ENCODE measurements around the gene CDH22. TPM values are rescaled to one million over a fixed set of nuclear protein-coding genes. Genes with fewer than 3 reads are reported as not detected.

Gene CDH22
- total and polyA plus RNA-seq, 2 donors from 2014 or later, result 0.19 to 1.6 TPM

GRCh38 chr20:46233701-46234100 lies 74.6 kb downstream of the CDH22 start:
- Histone ChIP-seq H3K27me3 (ENCODE audit: control insufficient read depth, insufficient read depth, low read length) (peaks cover 3% of the 10 kb centered on the region), H3K4me3 (ENCODE audit: low read length in 3 of 3) (no peak overlapping the region), H3K9me3 (ENCODE audit: control insufficient read depth in 2 of 3, insufficient read depth in 1 of 3, low read length in 3 of 3) (no peaks in the 10 kb centered on the region), H3K27ac (ENCODE audit: low read depth in 2 of 2, low read length in 2 of 2) (no peak overlapping the region), H3K9ac (ENCODE audit: low read length in 3 of 3) (no peak overlapping the region), H3K36me3 (ENCODE audit: control insufficient read depth in 2 of 3, insufficient read depth in 3 of 3, low read length in 3 of 3) (no peaks in the 10 kb centered on the region), H3K4me1 (ENCODE audit: control insufficient read depth in 2 of 3, insufficient read depth in 2 of 3, low read depth in 1 of 3, low read length in 3 of 3) (no peaks in the 10 kb centered on the region)
- FAIRE-seq, result no peak
- no peak for TF ChIP-seq CTCF (IDR thresholded peaks at IDR 0.05; ENCODE audit: borderline replicate concordance, extremely low read depth, insufficient read depth)
- intact Hi-C loops (cut with DNase I), result no loop called here
- DNase-seq, result no peak

GRCh38 chr20:46232539-46232938 lies 75.8 kb downstream of the CDH22 start:
- intact Hi-C loops (cut with DNase I), result no loop called here
- TF ChIP-seq CTCF (IDR thresholded peaks at IDR 0.05; ENCODE audit: borderline replicate concordance, extremely low read depth, insufficient read depth), result no peak
- Histone ChIP-seq H3K36me3 (ENCODE audit: control insufficient read depth in 2 of 3, insufficient read depth in 3 of 3, low read length in 3 of 3) (no peaks in the 10 kb centered on the region), H3K9me3 (ENCODE audit: control insufficient read depth in 2 of 3, insufficient read depth in 1 of 3, low read length in 3 of 3) (no peaks in the 10 kb centered on the region), H3K27ac (ENCODE audit: low read depth in 2 of 2, low read length in 2 of 2) (no peak overlapping the region), H3K4me1 (ENCODE audit: control insufficient read depth in 2 of 3, insufficient read depth in 2 of 3, low read depth in 1 of 3, low read length in 3 of 3) (no peaks in the 10 kb centered on the region), H3K9ac (ENCODE audit: low read length in 3 of 3) (no peak overlapping the region), H3K27me3 (ENCODE audit: control insufficient read depth, insufficient read depth, low read length) (peaks cover 3% of the 10 kb centered on the region), H3K4me3 (ENCODE audit: low read length in 3 of 3) (no peak overlapping the region)
- FAIRE-seq (no peak), DNase-seq (no peak)

GRCh38 chr20:46230801-46231282 lies 77.5 kb downstream of the CDH22 start:
- Histone ChIP-seq H3K9me3 (ENCODE audit: control insufficient read depth in 2 of 3, insufficient read depth in 1 of 3, low read length in 3 of 3) (no peaks in the 10 kb centered on the region), H3K4me1 (ENCODE audit: control insufficient read depth in 2 of 3, insufficient read depth in 2 of 3, low read depth in 1 of 3, low read length in 3 of 3) (no peaks in the 10 kb centered on the region), H3K4me3 (ENCODE audit: low read length in 3 of 3) (no peak overlapping the region), H3K36me3 (ENCODE audit: control insufficient read depth in 2 of 3, insufficient read depth in 3 of 3, low read length in 3 of 3) (no peaks in the 10 kb centered on the region), H3K27me3 (ENCODE audit: control insufficient read depth, insufficient read depth, low read length) (peaks cover 8% of the 10 kb centered on the region), H3K9ac (ENCODE audit: low read length in 3 of 3) (no peak overlapping the region), H3K27ac (ENCODE audit: low read depth in 2 of 2, low read length in 2 of 2) (no peak overlapping the region)
- no peak for FAIRE-seq
- intact Hi-C loops (cut with DNase I), result no loop called here
- TF ChIP-seq CTCF (IDR thresholded peaks at IDR 0.05; ENCODE audit: borderline replicate concordance, extremely low read depth, insufficient read depth), result no peak
- peak in 4 of 5 donors; percentile 75 to 87 (median 84) for DNase-seq

- TF ChIP-seq CTCF (IDR thresholded peaks at IDR 0.05; ENCODE audit: borderline replicate concordance, extremely low read depth, insufficient read depth), result no peak
- H3K4me1 ChIP-seq (ENCODE audit: control insufficient read depth in 2 of 3, insufficient read depth in 2 of 3, low read depth in 1 of 3, low read length in 3 of 3), result no peaks in the 10 kb centered on the region
- DNase-seq, result no peak
These were observed 78.2 kb downstream of the CDH22 start for GRCh38 chr20:46230106-46230491.

More at GRCh38 chr20:46230106-46230491, 78.2 kb downstream of the CDH22 start:
- H3K4me3 ChIP-seq (ENCODE audit: low read length in 3 of 3), result no peak overlapping the region
- H3K9me3 ChIP-seq (ENCODE audit: control insufficient read depth in 2 of 3, insufficient read depth in 1 of 3, low read length in 3 of 3), result no peaks in the 10 kb centered on the region
- intact Hi-C loops (cut with DNase I), result no loop called here
- no peak for FAIRE-seq
- H3K27me3 ChIP-seq (ENCODE audit: control insufficient read depth, insufficient read depth, low read length), result peaks cover 9% of the 10 kb centered on the region
- H3K27ac ChIP-seq (ENCODE audit: low read depth in 2 of 2, low read length in 2 of 2), result no peak overlapping the region
- no peaks in the 10 kb centered on the region for H3K36me3 ChIP-seq (ENCODE audit: control insufficient read depth in 2 of 3, insufficient read depth in 3 of 3, low read length in 3 of 3)
- no peak overlapping the region for H3K9ac ChIP-seq (ENCODE audit: low read length in 3 of 3)
